HCT116 (cell line): ENCODE data around the gene DIAPH3. TPM values are rescaled to one million over a fixed set of nuclear protein-coding genes. Genes with fewer than 3 reads are reported as not detected.

Experiments
- ATAC-seq: fragments of 200-7000 bp; cut with Tn5 transposase; 2 replicates; pipeline ENCODE4 v1.9.1; 2020; ENCODE audit warnings: mild to moderate bottlenecking, moderate library complexity
- BruUV-seq: library from RNA; stranded (reverse); fragments of 400-500 nt; replicated peaks from 2 replicates; lab custom pipeline; 2021; lab: Mats Ljungman, UMichigan
- CTCF ChIA-PET: fragments of 300-600 bp; sonication (Branson Sonifier 250); formaldehyde crosslinking; loops from one replicate; lab custom pipeline; 2021; ENCODE audit warnings: antibody characterized with exemption; lab: Charles Lee
- POLR2A ChIA-PET: fragments of 300-600, 350-600 bp; sonication (Branson Sonifier 250); formaldehyde crosslinking; loops from one replicate; lab custom pipeline; 2021; ENCODE audit warnings: antibody characterized with exemption; lab: Charles Lee
- RAD21 ChIA-PET, 2 experiments: fragments of 300-600 bp; sonication (Branson Sonifier 250); formaldehyde crosslinking; loops; one replicate each; lab custom pipeline; 2023; ENCODE audit warnings: low total read pairs in 2 of 2; ENCODE audit not compliant: uncharacterized antibody in 2 of 2, unreplicated experiment in 2 of 2, low non-redundant PET in 1 of 2; lab: Charles Lee
- DNase-seq: peaks from one replicate; pipeline ENCODE4 v3.0.0-alpha.2; 2010; ENCODE audit warnings: low read depth, low spot score
- H2AFZ ChIP-seq: fragments of 200-600 bp; shearing (Covaris generic), sonication (generic); 2 replicates; pipeline ENCODE4 v1.6.1; 2017; ENCODE audit warnings: low read depth, mixed run types, mixed read lengths, antibody characterized with exemption, low read length; ENCODE audit not compliant: poor library complexity, severe bottlenecking
- H3K27ac ChIP-seq: 2 replicates; pipeline ENCODE4 v1.5.1; 2012; ENCODE audit warnings: low read depth, low read length
- H3K27me3 ChIP-seq: fragments of 200-600 bp; sonication (generic); 2 replicates; pipeline ENCODE4 v1.6.1; 2016; ENCODE audit warnings: mixed run types, low read length, mixed read lengths; ENCODE audit not compliant: insufficient read depth
- H3K36me3 ChIP-seq, 2 experiments: fragments of 200-500 bp in 1 of 2; fragments of 200-600 bp in 1 of 2; sonication (Bioruptor generic) in 1 of 2; sonication (generic) in 1 of 2; 2 replicates each; pipeline versions ENCODE4 v1.5.1 to v1.6.1; 2014 to 2016; ENCODE audit warnings: low read length in 2 of 2, inconsistent platforms in 1 of 2, mixed read lengths in 1 of 2, mixed run types in 1 of 2; ENCODE audit not compliant: insufficient read depth in 2 of 2, control insufficient read depth in 1 of 2
- H3K4me1 ChIP-seq, 2 experiments: fragments of 200-600 bp in 1 of 2; sonication (generic) in 1 of 2; 2 replicates each; pipeline versions ENCODE4 v1.5.1 to v1.6.1; 2012 to 2017; ENCODE audit warnings: low read length in 2 of 2, inconsistent platforms in 1 of 2, mild to moderate bottlenecking in 1 of 2, mixed read lengths in 1 of 2, mixed run types in 1 of 2, moderate library complexity in 1 of 2; ENCODE audit not compliant: insufficient read depth in 2 of 2, control insufficient read depth in 1 of 2
- H3K4me2 ChIP-seq: fragments of 200-600 bp; sonication (generic); 2 replicates; pipeline ENCODE4 v1.6.1; 2017; ENCODE audit warnings: mixed run types, low read length, mixed read lengths
- H3K4me3 ChIP-seq, 2 experiments: fragments of 200-600 bp in 1 of 2; sonication (generic) in 1 of 2; replicated peaks in 1 of 2; 2 replicates each; pipeline ENCODE4 v1.5.1; 2011 to 2016; ENCODE audit warnings: low read length in 2 of 2, control low read depth in 1 of 2, low read depth in 1 of 2, mild to moderate bottlenecking in 1 of 2, mixed read lengths in 1 of 2, mixed run types in 1 of 2
- H3K79me2 ChIP-seq: fragments of 200-600 bp; sonication (generic); 2 replicates; pipeline ENCODE4 v1.6.1; 2017; ENCODE audit warnings: mild to moderate bottlenecking, mixed run types, low read length, moderate library complexity, mixed read lengths; ENCODE audit not compliant: insufficient read depth
- H3K9ac ChIP-seq: fragments of 200-600 bp; sonication (generic); 2 replicates; pipeline ENCODE4 v1.6.1; 2016; ENCODE audit warnings: low read length, mixed read lengths
- H3K9me2 ChIP-seq: fragments of 200-600 bp; sonication (generic), shearing (Covaris generic); 2 replicates; pipeline ENCODE4 v1.6.1; 2017; ENCODE audit warnings: mixed run types, mild to moderate bottlenecking, moderate library complexity; ENCODE audit not compliant: insufficient read depth
- H3K9me3 ChIP-seq, 2 experiments: fragments of 200-500 bp in 1 of 2; fragments of 200-600 bp in 1 of 2; sonication (Bioruptor generic) in 1 of 2; sonication (generic) in 1 of 2; 2 replicates each; pipeline ENCODE4 v1.6.1; 2014 to 2017; ENCODE audit warnings: low read length in 2 of 2, mixed read lengths in 2 of 2, inconsistent platforms in 1 of 2, low read depth in 1 of 2, mild to moderate bottlenecking in 1 of 2, mixed run types in 1 of 2, moderate library complexity in 1 of 2; ENCODE audit not compliant: control insufficient read depth in 1 of 2, insufficient read depth in 1 of 2
- H4K20me1 ChIP-seq: fragments of 200-600 bp; sonication (generic), shearing (Covaris generic); 2 replicates; pipeline ENCODE4 v1.6.1; 2017; ENCODE audit warnings: mixed run types, mild to moderate bottlenecking, moderate library complexity; ENCODE audit not compliant: insufficient read depth
- CBX3 ChIP-seq: IDR thresholded peaks from 2 replicates; pipeline ENCODE4 v1.6.1; 2012; ENCODE audit warnings: low read depth
- CEBPB ChIP-seq: IDR thresholded peaks from 2 replicates; pipeline ENCODE4 v1.6.1; 2012; ENCODE audit warnings: low read depth
- CTCF ChIP-seq, 3 experiments: fragments of 200-600 bp in 1 of 3; sonication (generic) in 1 of 3; IDR thresholded peaks in 2 of 3; conservative IDR thresholded peaks in 1 of 3; 2 replicates each; pipeline ENCODE4 v1.5.1; 2012 to 2017; ENCODE audit warnings: low read depth in 2 of 3, low read length in 2 of 3, antibody characterized with exemption in 1 of 3, borderline replicate concordance in 1 of 3, control low read depth in 1 of 3, mild to moderate bottlenecking in 1 of 3, mixed read lengths in 1 of 3, mixed run types in 1 of 3, moderate library complexity in 1 of 3; ENCODE audit not compliant: insufficient read depth in 1 of 3
- EGR1 ChIP-seq: IDR thresholded peaks from 2 replicates; pipeline ENCODE4 v1.6.1; 2012; ENCODE audit warnings: low read depth
- ELF1 ChIP-seq: IDR thresholded peaks from 2 replicates; pipeline ENCODE4 v1.6.1; 2012; ENCODE audit warnings: low read depth, borderline replicate concordance
- EZH2 ChIP-seq: fragments of 200-600 bp; sonication (generic); IDR thresholded peaks from 2 replicates; pipeline ENCODE4 v1.6.1; 2017; ENCODE audit warnings: antibody characterized with exemption, mixed run types
- EZH2phosphoT487 ChIP-seq: fragments of 200-600 bp; IDR thresholded peaks from 2 replicates; pipeline ENCODE4 v1.6.1; 2018; ENCODE audit warnings: antibody characterized with exemption, borderline replicate concordance
- FOSL1 ChIP-seq: IDR thresholded peaks from 2 replicates; pipeline ENCODE4 v1.6.1; 2012; ENCODE audit warnings: low read depth
- JUND ChIP-seq: IDR thresholded peaks from 2 replicates; pipeline ENCODE4 v1.6.1; 2012
- MAX ChIP-seq: IDR thresholded peaks from 2 replicates; pipeline ENCODE4 v1.6.1; 2012
- POLR2AphosphoS5 ChIP-seq: IDR thresholded peaks from 2 replicates; pipeline ENCODE4 v1.6.1; 2011; ENCODE audit warnings: mild to moderate bottlenecking, low read depth, low read length, moderate library complexity
- RAD21 ChIP-seq: IDR thresholded peaks from 2 replicates; pipeline ENCODE4 v1.6.1; 2012; ENCODE audit warnings: low read depth, mild to moderate bottlenecking
- SIN3A ChIP-seq: IDR thresholded peaks from 2 replicates; pipeline ENCODE4 v1.6.1; 2012; ENCODE audit warnings: low read depth
- SRF ChIP-seq: IDR thresholded peaks from 2 replicates; pipeline ENCODE4 v1.6.1; 2012; ENCODE audit warnings: low read depth
- TCF7L2 ChIP-seq: IDR thresholded peaks from 2 replicates; pipeline ENCODE4 v1.7.0; 2011; ENCODE audit warnings: borderline replicate concordance, inconsistent platforms; ENCODE audit not compliant: insufficient read depth, insufficient read length; ENCODE audit errors: extremely low read depth
- YY1 ChIP-seq: IDR thresholded peaks from 2 replicates; pipeline ENCODE4 v1.6.1; 2011; ENCODE audit warnings: low read length, low read depth, moderate library complexity, mild to moderate bottlenecking; ENCODE audit not compliant: insufficient replicate concordance; ENCODE audit errors: extremely low read depth
- ZBTB33 ChIP-seq: IDR thresholded peaks from 2 replicates; pipeline ENCODE4 v1.6.1; 2011; ENCODE audit warnings: mild to moderate bottlenecking, low read length, moderate library complexity; ENCODE audit not compliant: insufficient replicate concordance; ENCODE audit errors: extremely low read depth
- intact Hi-C: fragments of 100-400 bp; cut with micrococcal nuclease; formaldehyde crosslinking; loops from 2 replicates; pipeline ENCODE4 v1.10.0; 2022
- total RNA-seq: library from RNA; stranded (reverse); gene quantifications from one replicate; pipeline ENCODE4 v1.2.1, GENCODE V29; 2021; ENCODE audit not compliant: unreplicated experiment

Gene DIAPH3
- total RNA-seq, 1 experiment from 2014 or later, result 22.8 TPM

GRCh38 chr13:59738921-59739320, 424.8 kb downstream of the DIAPH3 start:
- Histone ChIP-seq H3K9ac (no peak overlapping the region), H3K9me2 (no peaks in the 10 kb centered on the region), H3K27ac (no peak overlapping the region), H3K79me2 (no peaks in the 10 kb centered on the region), H2AFZ (no peak overlapping the region), H3K4me3 (no peak overlapping the region), H4K20me1 (no peaks in the 10 kb centered on the region), H3K27me3 (no peaks in the 10 kb centered on the region), H3K9me3 (no peaks in the 10 kb centered on the region), H3K36me3 (no peaks in the 10 kb centered on the region), H3K4me1 (no peaks in the 10 kb centered on the region), H3K4me2 (no peak overlapping the region)
- POLR2A ChIA-PET, result no interaction called here
- CTCF ChIA-PET, result no interaction called here
- RAD21 ChIA-PET, result no interaction called here
- no peak for ATAC-seq
- DNase-seq, result no peak
- no TSS peak for BruUV-seq
- intact Hi-C loops, result no loop called here
- TF ChIP-seq EZH2, result no peak
- no peak for TF ChIP-seq POLR2AphosphoS5
- no peak for TF ChIP-seq EGR1
- no peak for TF ChIP-seq FOSL1
- no peak for TF ChIP-seq CEBPB
- no peak for TF ChIP-seq MAX
- TF ChIP-seq EZH2phosphoT487, result no peak

- ChIA-PET CTCF (no interaction called here), POLR2A (no interaction called here), RAD21 (no interaction called here)
- Histone ChIP-seq H3K4me1 (no peaks in the 10 kb centered on the region), H3K9me3 (no peaks in the 10 kb centered on the region), H3K9me2 (no peaks in the 10 kb centered on the region), H3K4me2 (no peak overlapping the region), H3K27ac (no peak overlapping the region), H3K79me2 (no peaks in the 10 kb centered on the region), H3K4me3 (no peak overlapping the region), H3K36me3 (no peaks in the 10 kb centered on the region), H2AFZ (no peak overlapping the region), H3K27me3 (no peaks in the 10 kb centered on the region), H4K20me1 (no peaks in the 10 kb centered on the region), H3K9ac (no peak overlapping the region)
- no TSS peak for BruUV-seq
- DNase-seq, result no peak
- ATAC-seq, result no peak
- intact Hi-C loops, result no loop called here
- no peak for TF ChIP-seq CBX3
- no peak for TF ChIP-seq CEBPB
- no peak for TF ChIP-seq TCF7L2
- no peak for TF ChIP-seq EZH2
- no peak for TF ChIP-seq MAX
- no peak for TF ChIP-seq EZH2phosphoT487
- TF ChIP-seq CTCF (IDR thresholded peaks at IDR 0.05 in 2 of 3, conservative IDR thresholded peaks at IDR 0.05 in 1 of 3; ENCODE audit: borderline replicate concordance in 1 of 3, insufficient read depth in 1 of 3, low read depth in 2 of 3, low read length in 2 of 3), result no peak
- no peak for TF ChIP-seq EGR1
- TF ChIP-seq JUND, result no peak
- TF ChIP-seq RAD21, result no peak
- TF ChIP-seq ELF1, result no peak
- no peak for TF ChIP-seq POLR2AphosphoS5
- no peak for TF ChIP-seq SIN3A
- no peak for TF ChIP-seq YY1
- TF ChIP-seq ZBTB33, result no peak
- no peak for TF ChIP-seq SRF
Observed at GRCh38 chr13:59734393-59734792, 429.3 kb downstream of the DIAPH3 start.
